HepG2 (cell line): ENCODE data around the gene VAMP4. TPM values are rescaled to one million over a fixed set of nuclear protein-coding genes. Genes with fewer than 3 reads are reported as not detected.
A peak's percentile ranks its signal among the peaks of the same experiment; 100 is the strongest.

Experiments
- ATRX ChIP-seq: sonication (generic); formaldehyde crosslinking; IDR thresholded peaks from 2 replicates; pipeline ENCODE4 v1.4.0; 2020; ENCODE audit warnings: missing genetic modification reagents, borderline replicate concordance
- FOXC1 ChIP-seq: sonication (generic); formaldehyde crosslinking; IDR thresholded peaks from 2 replicates; pipeline ENCODE4 v1.8.0; 2022; ENCODE audit warnings: mild to moderate bottlenecking, missing genetic modification reagents, borderline replicate concordance
- GABPB1 ChIP-seq: IDR thresholded peaks from 2 replicates; pipeline ENCODE4 v1.6.1; 2016; ENCODE audit warnings: mild to moderate bottlenecking, missing genetic modification reagents, moderate library complexity, missing compliant biosample characterization
- GPN1 ChIP-seq: sonication (generic); formaldehyde crosslinking; IDR thresholded peaks from 2 replicates; pipeline ENCODE4 v1.5.1; 2020; ENCODE audit warnings: missing genetic modification reagents, borderline replicate concordance
- KDM4B ChIP-seq: sonication (generic); formaldehyde crosslinking; IDR thresholded peaks from 2 replicates; pipeline ENCODE4 v1.4.0; 2020; ENCODE audit warnings: missing genetic modification reagents
- KLF11 ChIP-seq: IDR thresholded peaks from 2 replicates; pipeline ENCODE4 v1.6.1; 2016; ENCODE audit warnings: missing compliant biosample characterization
- MAFK ChIP-seq, 2 experiments: IDR thresholded peaks in 1 of 2; conservative IDR thresholded peaks in 1 of 2; 2 replicates each; pipeline ENCODE4 v1.6.1; 2011; ENCODE audit warnings: improper control_type of control experiment in 2 of 2, low read length in 2 of 2
- NAIF1 ChIP-seq: sonication (generic); formaldehyde crosslinking; IDR thresholded peaks from 2 replicates; pipeline ENCODE4 v1.5.0; 2020; ENCODE audit warnings: mild to moderate bottlenecking, missing genetic modification reagents, borderline replicate concordance
- NFKB2 ChIP-seq: sonication (generic); formaldehyde crosslinking; IDR thresholded peaks from 2 replicates; pipeline ENCODE4 v1.4.0; 2020; ENCODE audit warnings: missing genetic modification reagents, borderline replicate concordance
- PAX8 ChIP-seq: sonication (generic); formaldehyde crosslinking; IDR thresholded peaks from 2 replicates; pipeline ENCODE4 v1.8.0; 2022; ENCODE audit warnings: mild to moderate bottlenecking, missing genetic modification reagents, borderline replicate concordance
- PHF20 ChIP-seq: sonication (generic); formaldehyde crosslinking; IDR thresholded peaks from 2 replicates; pipeline ENCODE4 v1.5.0; 2020; ENCODE audit warnings: mild to moderate bottlenecking, missing genetic modification reagents
- PITX1 ChIP-seq: sonication (generic); formaldehyde crosslinking; IDR thresholded peaks from 2 replicates; pipeline ENCODE4 v1.5.1; 2020; ENCODE audit warnings: mild to moderate bottlenecking, missing genetic modification reagents
- TEAD3 ChIP-seq: optimal IDR thresholded peaks from 2 replicates; pipeline ENCODE3; 2016; ENCODE audit warnings: borderline replicate concordance
- TOE1 ChIP-seq: sonication (generic); formaldehyde crosslinking; IDR thresholded peaks from 2 replicates; pipeline ENCODE4 v1.4.0; 2020; ENCODE audit warnings: mild to moderate bottlenecking, missing genetic modification reagents
- WIZ ChIP-seq: sonication (generic); formaldehyde crosslinking; IDR thresholded peaks from 2 replicates; pipeline ENCODE4 v1.5.1; 2020; ENCODE audit warnings: mild to moderate bottlenecking, missing genetic modification reagents
- ZKSCAN8 ChIP-seq: IDR thresholded peaks from 2 replicates; pipeline ENCODE4 v1.6.1; 2016; ENCODE audit warnings: borderline replicate concordance, missing genetic modification reagents, missing compliant biosample characterization
- ZNF253 ChIP-seq: sonication (generic); formaldehyde crosslinking; IDR thresholded peaks from 2 replicates; pipeline ENCODE4 v1.8.0; 2022; ENCODE audit warnings: mild to moderate bottlenecking, missing genetic modification reagents, borderline replicate concordance
- ZNF274 ChIP-seq: sonication (generic); formaldehyde crosslinking; IDR thresholded peaks from 2 replicates; pipeline ENCODE4 v1.5.1; 2020; ENCODE audit warnings: mild to moderate bottlenecking, missing genetic modification reagents
- ZNF296 ChIP-seq: sonication (generic); formaldehyde crosslinking; conservative IDR thresholded peaks from 2 replicates; pipeline ENCODE4 v1.5.0; 2020; ENCODE audit warnings: mild to moderate bottlenecking, missing genetic modification reagents
- ZNF333 ChIP-seq: sonication (generic); formaldehyde crosslinking; IDR thresholded peaks from 2 replicates; pipeline ENCODE4 v1.4.0; 2020; ENCODE audit warnings: mild to moderate bottlenecking, missing genetic modification reagents, borderline replicate concordance
- ZNF577 ChIP-seq: sonication (generic); formaldehyde crosslinking; IDR thresholded peaks from 2 replicates; pipeline ENCODE4 v1.4.0; 2020; ENCODE audit warnings: mild to moderate bottlenecking, low read depth, missing genetic modification reagents, borderline replicate concordance
- polyA plus RNA-seq, 8 experiments: library from polyadenylated mRNA; depleted of rRNA in 3 of 8; stranded (reverse) in 7 of 8; unstranded in 1 of 8; fragments of >200 nt; fragmentation: Illumina TruSeq in 4 of 8; extraction: Trizol in 4 of 8; gene quantifications; 2 replicates each; pipeline versions ENCODE4 v1.2.1 to v1.2.3, GENCODE V29; 2011 to 2016; ENCODE audit warnings: low read depth in 4 of 8, missing spikeins in 1 of 8, mixed read lengths in 1 of 8; ENCODE audit not compliant: insufficient read depth in 1 of 8
- total RNA-seq, 5 experiments: library from RNA; depleted of rRNA; stranded (reverse); fragments of >200 nt; fragmentation: Illumina TruSeq; extraction: Trizol; gene quantifications; 2 replicates each; pipeline ENCODE4 v1.2.3, GENCODE V29; 2016; ENCODE audit warnings: low read depth in 1 of 5
- TF ChIP-seq, protein P1 (sequence below): sonication (generic); formaldehyde crosslinking; IDR thresholded peaks from 2 replicates; pipeline ENCODE4 v1.5.1; 2020; ENCODE audit warnings: mild to moderate bottlenecking, missing genetic modification reagents
- TF ChIP-seq, protein P2 (sequence below): sonication (generic); formaldehyde crosslinking; conservative IDR thresholded peaks from 2 replicates; pipeline ENCODE4 v1.4.0; 2020; ENCODE audit warnings: missing genetic modification reagents
- TF ChIP-seq, protein P3 (sequence below): sonication (generic); formaldehyde crosslinking; conservative IDR thresholded peaks from 2 replicates; pipeline ENCODE4 v1.4.0; 2020; ENCODE audit warnings: missing genetic modification reagents

VAMP4 gene
- total and polyA plus RNA-seq, 2 of the 13 experiments (the other 11 are each of a cell fraction or from before 2014, with no cell fraction given), result 1.4 to 2.0 TPM

DNA sequence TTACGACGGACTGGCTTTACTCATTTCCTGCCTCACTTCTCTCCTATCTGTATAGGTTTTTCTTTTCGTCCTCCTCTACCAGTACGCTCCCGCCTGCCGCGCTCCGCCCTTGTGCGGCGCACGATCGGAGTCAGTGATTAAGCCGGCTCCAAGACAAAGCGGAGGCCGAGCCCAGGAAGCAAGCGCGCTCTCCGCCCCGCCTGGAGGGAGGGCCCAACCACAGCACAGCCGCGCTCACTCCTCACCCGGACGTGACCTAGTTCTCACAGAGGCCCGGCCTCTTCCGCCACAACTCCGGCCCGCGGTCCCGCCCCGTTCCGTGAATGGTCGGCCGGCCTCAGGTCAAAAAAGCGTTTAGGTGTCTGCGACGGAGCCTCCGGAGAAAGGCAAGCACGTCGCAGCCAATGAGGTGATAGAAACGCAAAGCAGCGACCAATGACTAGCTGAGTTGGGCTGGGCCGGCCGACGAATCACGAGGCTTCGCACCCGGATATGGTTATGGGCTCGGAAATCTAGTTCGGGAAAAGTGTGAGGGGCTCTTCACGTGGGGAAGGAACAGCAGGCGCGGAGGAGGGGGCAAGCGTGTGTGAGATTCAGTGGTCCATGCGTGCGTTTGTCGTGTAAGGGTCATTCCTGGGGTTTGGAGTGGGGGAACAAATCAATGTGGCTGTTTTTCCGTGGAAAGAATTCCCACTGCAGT, 39.5 kb upstream of the VAMP4 start, which contains the start of gene METTL13 (continued):
- TF ChIP-seq, protein P1, sequence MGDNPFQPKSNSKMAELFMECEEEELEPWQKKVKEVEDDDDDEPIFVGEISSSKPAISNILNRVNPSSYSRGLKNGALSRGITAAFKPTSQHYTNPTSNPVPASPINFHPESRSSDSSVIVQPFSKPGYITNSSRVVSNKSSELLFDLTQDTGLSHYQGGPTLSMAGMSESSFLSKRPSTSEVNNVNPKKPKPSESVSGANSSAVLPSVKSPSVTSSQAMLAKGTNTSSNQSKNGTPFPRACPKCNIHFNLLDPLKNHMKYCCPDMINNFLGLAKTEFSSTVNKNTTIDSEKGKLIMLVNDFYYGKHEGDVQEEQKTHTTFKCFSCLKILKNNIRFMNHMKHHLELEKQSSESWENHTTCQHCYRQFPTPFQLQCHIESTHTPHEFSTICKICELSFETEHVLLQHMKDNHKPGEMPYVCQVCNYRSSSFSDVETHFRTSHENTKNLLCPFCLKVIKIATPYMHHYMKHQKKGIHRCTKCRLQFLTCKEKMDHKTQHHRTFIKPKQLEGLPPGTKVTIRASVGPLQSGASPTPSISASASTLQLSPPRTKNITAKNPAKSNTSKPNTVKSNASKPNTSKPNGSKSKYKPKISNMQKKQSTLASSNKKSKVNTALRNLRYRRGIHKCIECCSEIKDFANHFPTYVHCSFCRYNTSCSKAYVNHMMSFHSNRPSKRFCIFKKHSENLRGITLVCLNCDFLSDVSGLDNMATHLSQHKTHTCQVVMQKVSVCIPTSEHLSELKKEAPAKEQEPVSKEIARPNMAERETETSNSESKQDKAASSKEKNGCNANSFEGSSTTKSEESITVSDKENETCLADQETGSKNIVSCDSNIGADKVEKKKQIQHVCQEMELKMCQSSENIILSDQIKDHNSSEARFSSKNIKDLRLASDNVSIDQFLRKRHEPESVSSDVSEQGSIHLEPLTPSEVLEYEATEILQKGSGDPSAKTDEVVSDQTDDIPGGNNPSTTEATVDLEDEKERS (CRISPR knock-in tag), result peak; percentile 40; the same call in 1 of the 2 replicates
- TF ChIP-seq NFKB2 (CRISPR knock-in tag), result no peak
- TF ChIP-seq ZNF577, result no peak
- TF ChIP-seq PITX1 (CRISPR knock-in tag), result no peak
- TF ChIP-seq MAFK (conservative IDR thresholded peaks at IDR 0.05 in 1 of 2, IDR thresholded peaks at IDR 0.05 in 1 of 2; ENCODE audit: low read length in 2 of 2), result no peak
- TF ChIP-seq, protein P2, sequence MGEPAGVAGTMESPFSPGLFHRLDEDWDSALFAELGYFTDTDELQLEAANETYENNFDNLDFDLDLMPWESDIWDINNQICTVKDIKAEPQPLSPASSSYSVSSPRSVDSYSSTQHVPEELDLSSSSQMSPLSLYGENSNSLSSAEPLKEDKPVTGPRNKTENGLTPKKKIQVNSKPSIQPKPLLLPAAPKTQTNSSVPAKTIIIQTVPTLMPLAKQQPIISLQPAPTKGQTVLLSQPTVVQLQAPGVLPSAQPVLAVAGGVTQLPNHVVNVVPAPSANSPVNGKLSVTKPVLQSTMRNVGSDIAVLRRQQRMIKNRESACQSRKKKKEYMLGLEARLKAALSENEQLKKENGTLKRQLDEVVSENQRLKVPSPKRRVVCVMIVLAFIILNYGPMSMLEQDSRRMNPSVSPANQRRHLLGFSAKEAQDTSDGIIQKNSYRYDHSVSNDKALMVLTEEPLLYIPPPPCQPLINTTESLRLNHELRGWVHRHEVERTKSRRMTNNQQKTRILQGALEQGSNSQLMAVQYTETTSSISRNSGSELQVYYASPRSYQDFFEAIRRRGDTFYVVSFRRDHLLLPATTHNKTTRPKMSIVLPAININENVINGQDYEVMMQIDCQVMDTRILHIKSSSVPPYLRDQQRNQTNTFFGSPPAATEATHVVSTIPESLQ (CRISPR knock-in tag), result no peak
- TF ChIP-seq ATRX (CRISPR knock-in tag), result no peak
- TF ChIP-seq ZKSCAN8, result no peak; the same call in 1 of the 2 replicates
- TF ChIP-seq PAX8 (CRISPR knock-in tag), result no peak
- TF ChIP-seq TOE1 (CRISPR knock-in tag), result no peak
- no peak for TF ChIP-seq ZNF296 (CRISPR knock-in tag)
- peak; percentile 98 for TF ChIP-seq GABPB1 (CRISPR knock-in tag)
- no peak for TF ChIP-seq TEAD3 (CRISPR knock-in tag)
- TF ChIP-seq, protein P3, sequence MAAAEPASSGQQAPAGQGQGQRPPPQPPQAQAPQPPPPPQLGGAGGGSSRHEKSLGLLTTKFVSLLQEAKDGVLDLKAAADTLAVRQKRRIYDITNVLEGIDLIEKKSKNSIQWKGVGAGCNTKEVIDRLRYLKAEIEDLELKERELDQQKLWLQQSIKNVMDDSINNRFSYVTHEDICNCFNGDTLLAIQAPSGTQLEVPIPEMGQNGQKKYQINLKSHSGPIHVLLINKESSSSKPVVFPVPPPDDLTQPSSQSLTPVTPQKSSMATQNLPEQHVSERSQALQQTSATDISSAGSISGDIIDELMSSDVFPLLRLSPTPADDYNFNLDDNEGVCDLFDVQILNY (CRISPR knock-in tag), result peak; percentile 63
- no peak for TF ChIP-seq ZNF333 (CRISPR knock-in tag)
- TF ChIP-seq ZNF253 (CRISPR knock-in tag), result no peak
- no peak for TF ChIP-seq KLF11
- no peak for TF ChIP-seq KDM4B (CRISPR knock-in tag)
- TF ChIP-seq NAIF1 (CRISPR knock-in tag), result peak; percentile 84
- TF ChIP-seq FOXC1 (CRISPR knock-in tag), result no peak
- TF ChIP-seq GPN1 (CRISPR knock-in tag), result no peak
- no peak; the same call in 1 of the 2 replicates for TF ChIP-seq ZNF274 (CRISPR knock-in tag)
- no peak; the same call in 1 of the 2 replicates for TF ChIP-seq WIZ (CRISPR knock-in tag)
- peak; percentile 94 for TF ChIP-seq PHF20 (CRISPR knock-in tag)
